ENCODE measurements around the gene LGSN.
A peak's percentile ranks its signal among the peaks of the same experiment; 100 is the strongest.
"Not testable (repeated sequence)": the region's sequence is repeated elsewhere in the genome, so short reads cannot be mapped to it uniquely, and the experiment has no call there.

LGSN gene

GRCh38 chr6:63352069-63352543 is 32.3 kb upstream of the LGSN start:
- no peak overlapping the region for H3K4me3 ChIP-seq (ENCODE audit: low read length)
- DNase-seq (ENCODE audit: low read depth): peak; percentile 71
- peak; percentile 43 for TF ChIP-seq CTCF (IDR thresholded peaks at IDR 0.05; ENCODE audit: insufficient read depth, low read depth, low read length, missing control alignments)

GRCh38 chr6:63349401-63349800 is 29.6 kb upstream of the LGSN start:
- no peak for TF ChIP-seq CTCF (IDR thresholded peaks at IDR 0.05; ENCODE audit: insufficient read depth, low read depth, low read length, missing control alignments)
- H3K4me3 ChIP-seq (ENCODE audit: low read length): no peak overlapping the region
- no peak for DNase-seq (ENCODE audit: low read depth)

DNA sequence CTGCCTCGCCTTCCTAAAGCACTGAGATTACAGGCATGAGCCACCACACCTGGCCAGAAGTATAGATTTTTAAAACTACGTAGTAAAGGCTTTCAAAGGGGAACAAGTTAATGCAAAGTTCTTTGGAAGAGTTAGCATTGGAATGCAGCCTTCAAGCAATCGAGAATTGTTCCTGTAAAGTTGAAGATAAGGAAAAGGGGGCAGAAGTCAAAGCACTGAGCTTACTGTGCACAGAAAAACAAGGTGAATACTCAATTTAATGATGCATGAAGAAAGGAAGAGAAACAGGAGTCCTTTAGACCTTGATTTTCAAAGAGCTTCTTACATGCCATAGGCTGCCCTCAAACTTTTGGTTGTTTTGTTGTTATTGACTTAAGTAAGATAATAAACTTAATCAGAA is 29.1 kb upstream of the LGSN start:
- DNase-seq (ENCODE audit: low read depth): no peak
- no peak for TF ChIP-seq CTCF (IDR thresholded peaks at IDR 0.05; ENCODE audit: insufficient read depth, low read depth, low read length, missing control alignments)
- H3K4me3 ChIP-seq (ENCODE audit: low read length): no peak overlapping the region

DNA sequence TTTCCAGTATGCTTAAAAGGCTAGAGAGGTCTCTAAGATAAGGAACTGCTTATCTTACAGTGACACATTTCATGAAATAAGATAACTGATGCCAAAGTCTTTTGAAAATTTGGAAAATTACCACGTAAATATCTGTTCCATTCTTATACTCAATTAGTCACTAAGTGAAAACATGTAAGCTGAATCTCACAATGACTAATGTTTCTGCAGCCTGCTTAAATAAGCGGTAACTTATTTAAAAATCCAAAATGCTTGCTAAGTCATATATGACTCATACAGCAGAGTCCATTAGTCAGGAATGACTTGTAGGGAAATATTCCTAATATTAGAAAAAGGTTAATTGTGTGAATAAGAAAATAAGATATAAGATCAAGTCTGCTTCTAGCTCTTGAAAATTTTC is 27.8 kb upstream of the LGSN start:
- no peak for TF ChIP-seq CTCF (IDR thresholded peaks at IDR 0.05; ENCODE audit: insufficient read depth, low read depth, low read length, missing control alignments)
- no peak overlapping the region for H3K4me3 ChIP-seq (ENCODE audit: low read length)
- peak; percentile 91 for DNase-seq (ENCODE audit: low read depth)

DNA sequence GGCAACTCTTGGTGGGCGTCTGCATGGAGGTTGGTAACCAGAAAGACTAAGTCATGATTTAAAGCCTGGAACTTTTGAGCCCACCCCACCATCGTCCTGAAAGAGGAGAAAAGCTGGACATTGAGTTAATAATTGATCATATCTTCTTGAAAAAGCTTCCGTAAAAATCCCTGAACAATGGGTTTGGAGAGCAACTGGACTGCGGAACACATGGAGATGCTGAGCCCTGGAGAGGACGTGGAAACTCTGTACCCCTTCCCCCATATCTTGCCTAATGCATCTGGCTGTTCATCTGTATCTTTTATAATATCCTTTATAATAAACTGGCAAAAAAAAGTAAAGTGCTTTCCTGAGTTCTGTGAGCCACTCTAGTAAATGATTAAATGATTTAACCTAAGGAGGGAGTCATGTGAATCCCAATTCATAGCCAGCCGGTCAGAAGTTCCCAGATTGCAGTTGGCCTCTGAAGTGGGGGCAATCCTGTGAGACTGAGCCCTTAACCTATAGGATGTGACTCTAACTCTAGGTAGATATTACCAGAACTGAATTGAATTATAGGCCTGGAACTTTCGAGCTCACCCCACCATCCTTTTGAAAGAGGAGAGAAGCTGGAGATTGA is 26.5 kb upstream of the LGSN start:
- no peak overlapping the region for H3K4me3 ChIP-seq (ENCODE audit: low read length)
- no peak for TF ChIP-seq CTCF (IDR thresholded peaks at IDR 0.05; ENCODE audit: insufficient read depth, low read depth, low read length, missing control alignments)
- DNase-seq (ENCODE audit: low read depth): no peak

DNA sequence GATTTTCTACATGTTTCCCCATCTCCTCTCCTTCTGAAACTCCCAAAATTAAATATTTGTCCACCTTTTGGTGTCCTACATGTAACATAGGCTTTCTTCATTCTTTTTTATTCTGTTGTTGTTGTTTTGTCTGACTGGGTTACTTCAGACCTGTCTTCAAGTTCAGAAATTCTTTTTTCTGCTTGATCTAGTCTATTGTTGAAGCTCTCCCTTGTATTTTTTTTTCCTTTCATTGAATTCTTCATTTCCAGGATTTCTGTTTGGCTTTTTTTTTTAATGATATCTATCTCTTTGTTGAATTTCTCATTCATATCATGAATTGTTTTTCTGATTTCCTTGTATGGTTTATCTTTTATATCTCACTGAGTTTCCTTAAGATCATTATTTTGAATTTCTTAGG is 20.6 kb upstream of the LGSN start:
- no peak overlapping the region for H3K4me3 ChIP-seq (ENCODE audit: low read length)
- TF ChIP-seq CTCF (IDR thresholded peaks at IDR 0.05; ENCODE audit: insufficient read depth, low read depth, low read length, missing control alignments): no peak
- DNase-seq (ENCODE audit: low read depth): no peak

GRCh38 chr6:63334652-63335051 is 14.9 kb upstream of the LGSN start:
- not testable (repeated sequence) for DNase-seq (ENCODE audit: low read depth); H3K4me3 ChIP-seq (ENCODE audit: low read length)

Measured in epithelial cell of esophagus (primary cell).